ENCODE data around the gene CLSTN2. TPM values are rescaled to one million over a fixed set of nuclear protein-coding genes. Genes with fewer than 3 reads are reported as not detected.

Gene CLSTN2
- total and polyA plus RNA-seq, 2 of the 8 experiments (the other 6 are each of a cell fraction or from before 2014, with no cell fraction given): 0.39 to 0.52 TPM

DNA sequence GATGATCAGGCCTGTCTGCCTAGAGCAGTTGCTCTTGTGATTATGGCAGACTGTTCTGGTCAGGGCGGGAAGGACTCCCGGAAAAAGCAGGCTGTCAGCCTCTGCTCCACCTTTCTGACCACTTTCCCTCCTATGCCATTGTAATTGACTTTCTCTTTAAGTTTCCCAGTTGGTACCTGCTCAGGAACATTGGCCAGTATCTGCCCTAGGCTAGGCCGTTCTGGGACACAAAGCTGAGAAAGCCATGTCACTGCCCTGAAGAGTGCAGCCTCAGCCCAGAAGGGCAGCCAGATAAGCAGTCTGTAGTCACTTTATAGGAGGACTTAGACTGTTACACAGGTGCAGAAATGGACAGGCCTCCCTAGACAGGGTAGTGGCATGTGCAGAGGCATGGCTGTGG lies 80.8 kb downstream of the CLSTN2 start:
- CTCF ChIA-PET (ENCODE audit: partially characterized antibody): no interaction called here
- H3K27ac ChIP-seq (ENCODE audit: low read depth, low read length): no peak overlapping the region
- no peak overlapping the region for H3K9ac ChIP-seq (replicated peaks in 1 of 4; ENCODE audit: extremely low read depth in 1 of 4, low read depth in 3 of 4, low read length in 3 of 4)
- no peaks in the 10 kb centered on the region for H3K36me3 ChIP-seq (ENCODE audit: control insufficient read depth in 2 of 4, insufficient read depth in 4 of 4, low read length in 3 of 4)
- no peak overlapping the region for H3K4ac ChIP-seq (replicated peaks; ENCODE audit: insufficient read length, low read depth, low read length)
- FAIRE-seq (no peak), DNase-seq (ENCODE audit: low read depth in 1 of 2, low spot score in 2 of 2) (peak in 1 of 2 experiments; percentile 13)
- H4K5ac ChIP-seq (ENCODE audit: insufficient read length, low read depth, low read length): no peak overlapping the region
- no peaks in the 10 kb centered on the region for H3K9me3 ChIP-seq (ENCODE audit: insufficient read depth in 2 of 2, low read depth in 1 of 2, low read length in 1 of 2)
- H4K91ac ChIP-seq (replicated peaks; ENCODE audit: insufficient read length, low read length): no peak overlapping the region
- no peak overlapping the region for H3K4me3 ChIP-seq (ENCODE audit: extremely low read depth in 1 of 4, insufficient read depth in 2 of 4, low read depth in 3 of 4, low read length in 4 of 4)
- H2BK12ac ChIP-seq (ENCODE audit: low read depth, low read length): no peak overlapping the region
- no peak overlapping the region for H3K4me2 ChIP-seq (ENCODE audit: insufficient read depth in 1 of 2, low read depth in 2 of 2, low read length in 2 of 2)
- WGBS, 2 experiments (ENCODE audit: extremely low coverage in 1 of 2, insufficient coverage in 1 of 2, insufficient read length in 1 of 2, insufficient replicate concordance in 2 of 2, low coverage in 1 of 2, low lambda C conversion rate in 2 of 2, missing lambda C conversion rate in 1 of 2): 93% methylated on average over 3 of the region's 3 CpGs; no CpG with 5 or more reads in 1 of the 2 experiments
- no peak overlapping the region for H3K14ac ChIP-seq (ENCODE audit: insufficient read length)
- no peaks in the 10 kb centered on the region for H4K20me1 ChIP-seq (replicated peaks in 1 of 2; ENCODE audit: control insufficient read depth in 1 of 2, insufficient read depth in 2 of 2, low read length in 2 of 2)
- H3K18ac ChIP-seq (ENCODE audit: extremely low read depth, low read length): no peak overlapping the region
- no peak overlapping the region for H2AFZ ChIP-seq (ENCODE audit: low read length)
- H3K23ac ChIP-seq (ENCODE audit: insufficient read length): no peak overlapping the region
- no peak overlapping the region for H2BK120ac ChIP-seq (replicated peaks; ENCODE audit: low read depth, low read length)
- no peaks in the 10 kb centered on the region for H3K4me1 ChIP-seq (replicated peaks in 1 of 4; ENCODE audit: control insufficient read depth in 3 of 4, insufficient read depth in 4 of 4, low read length in 3 of 4)
- H2BK5ac ChIP-seq (ENCODE audit: low read depth, low read length): no peak overlapping the region; the same call in 1 of the 2 replicates
- no peak overlapping the region for H3K56ac ChIP-seq (replicated peaks; ENCODE audit: insufficient read length, low read depth, low read length)
- H3K79me1 ChIP-seq (ENCODE audit: low read depth, low read length): no peaks in the 10 kb centered on the region; the same call in 1 of the 2 replicates
- no peaks in the 10 kb centered on the region for H3K23me2 ChIP-seq (ENCODE audit: low read depth, low read length)
- H3K27me3 ChIP-seq (replicated peaks in 1 of 4; ENCODE audit: control insufficient read depth in 3 of 4, extremely low read depth in 1 of 4, insufficient read depth in 3 of 4, low read length in 3 of 4): no peaks in the 10 kb centered on the region
- no peak overlapping the region for H2BK15ac ChIP-seq (ENCODE audit: low read length)
- TF ChIP-seq SP2 (IDR thresholded peaks at IDR 0.05; ENCODE audit: low read length): no peak
- TF ChIP-seq TAF7 (optimal IDR thresholded peaks at IDR 0.05; ENCODE audit: borderline replicate concordance, low read depth, low read length): no peak
- TF ChIP-seq RBBP5 (IDR thresholded peaks at IDR 0.05; ENCODE audit: borderline replicate concordance, low read depth, low read length): no peak
- POLR2A ChIA-PET (ENCODE audit: partially characterized antibody): no interaction called here
- H2BK20ac ChIP-seq (ENCODE audit: low read length): no peak overlapping the region
- no peak overlapping the region for H2AK5ac ChIP-seq (ENCODE audit: low read depth, low read length)
- no peak overlapping the region for H4K8ac ChIP-seq (ENCODE audit: extremely low read depth, insufficient read depth, low read length)
- H3K79me2 ChIP-seq (ENCODE audit: control insufficient read depth in 1 of 2, insufficient read depth in 2 of 2, low read length in 2 of 2): no peaks in the 10 kb centered on the region

All from H1 (cell line).